GM21619 (cell line): Measurements from ENCODE around the gene PTH2R.
A peak's percentile ranks its signal among the peaks of the same experiment; 100 is the strongest.
"Not testable (repeated sequence)": the region's sequence is repeated elsewhere in the genome, so short reads cannot be mapped to it uniquely, and the experiment has no call there.

Experiments
- ATAC-seq: cut with Tn5 transposase; IDR thresholded peaks from one replicate; pipeline ENCODE4 v1.9.1; 2021; ENCODE audit not compliant: unreplicated experiment

The PTH2R gene

DNA sequence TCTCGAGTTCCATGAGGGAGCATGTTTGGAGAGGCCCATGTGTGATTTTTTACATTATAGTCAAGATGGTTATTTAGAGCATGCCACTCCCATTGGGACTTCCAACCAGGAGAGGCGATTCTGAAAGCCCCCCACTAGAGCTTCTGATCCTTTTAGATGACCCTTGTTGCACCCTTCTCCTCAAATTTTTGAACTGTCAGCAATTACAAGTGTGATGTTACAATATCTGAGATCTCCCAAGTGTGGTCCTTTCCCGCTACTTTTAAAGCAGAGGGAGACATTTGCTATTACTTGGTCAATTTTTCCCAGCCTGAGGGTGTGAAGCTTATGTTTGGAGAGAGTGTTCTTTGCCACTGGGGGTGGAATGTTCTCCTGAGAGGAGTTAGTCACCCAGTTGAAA lies 16.7 kb upstream of the PTH2R start:
- no peak for ATAC-seq

DNA sequence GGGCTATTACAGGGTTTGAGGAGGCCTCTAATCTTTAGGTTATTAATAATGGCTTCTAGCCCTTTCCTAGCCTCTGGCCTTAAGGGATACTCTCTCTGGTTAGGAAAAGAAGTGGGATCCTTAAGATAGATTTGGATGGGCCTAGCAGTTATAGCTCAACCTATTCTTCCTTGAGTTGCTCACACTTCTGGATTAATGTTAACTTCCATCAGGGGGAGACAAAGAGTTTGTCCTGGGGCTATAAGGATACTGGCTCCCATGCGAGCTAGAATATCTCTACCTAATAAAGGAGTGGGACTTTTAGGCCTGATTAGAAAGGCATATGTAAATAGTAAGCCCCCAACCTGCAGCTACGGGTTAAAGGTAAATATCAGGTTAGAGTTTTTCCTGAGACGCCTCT lies 14.3 kb upstream of the PTH2R start:
- no peak for ATAC-seq

DNA sequence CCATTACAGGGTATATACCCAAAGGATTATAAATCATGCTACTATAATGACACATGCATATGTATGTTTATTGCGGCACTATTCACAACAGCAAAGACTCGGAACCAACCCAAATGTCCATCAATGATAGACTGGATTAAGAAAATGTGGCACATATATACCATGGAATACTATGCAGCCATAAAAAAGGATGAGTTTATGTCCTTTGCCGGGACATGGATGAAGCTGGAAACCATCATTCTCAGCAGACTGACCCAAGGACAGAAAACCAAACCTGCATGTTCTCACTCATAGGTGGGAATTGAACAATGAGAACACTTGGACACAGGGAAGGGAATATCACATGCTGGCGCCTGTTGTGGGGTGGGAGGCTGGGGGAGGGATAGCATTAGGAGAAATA lies 9.8 kb upstream of the PTH2R start:
- ATAC-seq, result not testable (repeated sequence)

DNA sequence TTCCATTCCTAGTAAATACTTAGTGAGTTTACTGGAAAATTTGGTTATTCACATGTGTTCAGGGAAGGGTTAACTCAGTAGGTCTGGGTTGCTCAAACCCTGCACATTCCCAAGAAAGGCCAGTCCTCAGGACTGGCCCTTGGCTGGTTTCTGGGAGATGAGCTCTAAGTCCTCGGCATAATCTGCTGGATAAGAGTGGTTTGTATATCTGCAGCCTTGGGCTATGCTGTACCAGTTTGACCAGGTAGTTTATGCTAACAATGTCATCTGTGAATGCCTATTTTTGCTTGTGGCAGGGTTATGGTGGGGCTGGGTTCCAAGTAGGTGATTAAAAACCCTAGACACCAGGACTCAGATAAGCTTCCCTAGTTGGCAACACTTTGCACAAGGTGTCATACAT lies 7.4 kb upstream of the PTH2R start:
- no peak for ATAC-seq

DNA sequence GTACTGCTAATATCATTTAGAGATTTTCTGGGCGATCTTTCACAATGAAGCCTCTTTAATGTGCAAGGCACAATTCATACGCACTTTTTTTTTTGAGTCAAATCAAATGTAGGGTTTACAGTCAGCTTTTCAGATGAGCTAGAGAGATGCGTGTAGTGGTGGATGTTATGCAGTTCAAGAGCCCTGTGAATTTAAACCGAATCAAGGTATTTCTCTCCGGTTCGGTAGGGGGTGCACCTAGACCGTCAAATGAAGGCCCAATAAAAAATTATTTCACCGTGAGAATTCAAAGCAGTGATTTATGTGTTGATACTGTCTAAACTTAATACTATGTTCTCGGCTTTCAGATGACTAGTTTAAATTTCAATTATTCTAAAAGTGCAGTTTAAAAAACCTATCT lies 1.1 kb downstream of the PTH2R start:
- ATAC-seq, result no peak

DNA sequence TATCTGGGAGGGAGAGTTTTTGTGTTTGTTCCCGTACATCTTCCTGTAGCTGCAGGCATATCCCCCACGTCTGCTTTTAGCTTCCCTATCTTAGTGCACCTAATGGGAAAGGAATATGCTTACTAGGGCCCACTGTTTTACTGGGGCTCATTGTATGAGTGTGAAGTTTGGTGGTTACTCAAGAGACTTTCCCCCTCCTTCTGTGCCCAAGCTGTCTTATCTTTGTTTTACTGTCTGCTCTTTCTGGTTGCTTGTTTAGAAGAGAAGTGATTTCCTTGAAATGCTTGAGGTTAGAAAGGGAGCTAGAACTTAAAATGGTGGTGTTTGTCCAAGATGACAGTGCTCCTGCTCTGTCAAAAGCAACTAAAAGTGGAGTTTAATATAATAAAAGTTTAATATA lies 7.3 kb downstream of the PTH2R start:
- no peak for ATAC-seq

DNA sequence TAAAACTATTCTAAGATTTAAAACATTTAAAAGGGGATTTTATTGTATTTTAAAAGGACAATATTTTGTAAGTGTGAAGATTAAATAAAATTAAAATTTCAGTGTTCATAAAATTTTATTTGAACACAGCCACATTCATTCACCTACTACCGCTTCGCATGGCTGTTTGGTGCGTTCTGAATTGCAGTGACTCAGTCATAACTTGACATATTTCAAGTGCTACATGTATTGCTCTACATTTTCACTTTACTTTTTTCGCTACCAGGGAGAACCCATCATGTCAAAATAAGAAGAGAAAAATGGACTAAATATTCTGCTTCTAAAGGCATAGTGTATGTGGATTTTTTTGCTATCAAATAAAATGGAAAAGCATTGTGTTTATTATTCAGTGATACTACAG lies 8.7 kb downstream of the PTH2R start:
- no peak for ATAC-seq

DNA sequence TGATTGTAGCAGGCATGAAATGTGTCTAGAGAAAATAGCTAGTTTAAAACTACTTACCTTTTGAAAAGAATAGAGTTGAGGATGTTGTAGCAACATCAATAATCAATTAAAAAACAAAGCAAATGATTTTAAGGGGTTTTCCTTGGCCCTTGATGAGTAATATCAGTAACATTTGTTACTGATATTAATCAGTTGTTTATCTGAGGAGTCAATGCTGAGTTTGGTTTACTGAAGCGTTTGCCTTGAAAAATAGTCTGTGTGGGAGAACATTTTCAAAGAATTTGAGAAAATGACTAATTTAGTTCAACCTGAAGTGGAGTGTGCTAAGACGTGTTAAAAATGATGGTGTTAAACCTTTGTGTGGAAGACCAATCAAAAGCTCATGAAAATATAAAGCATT lies 9.3 kb downstream of the PTH2R start:
- peak; percentile 77 for ATAC-seq

DNA sequence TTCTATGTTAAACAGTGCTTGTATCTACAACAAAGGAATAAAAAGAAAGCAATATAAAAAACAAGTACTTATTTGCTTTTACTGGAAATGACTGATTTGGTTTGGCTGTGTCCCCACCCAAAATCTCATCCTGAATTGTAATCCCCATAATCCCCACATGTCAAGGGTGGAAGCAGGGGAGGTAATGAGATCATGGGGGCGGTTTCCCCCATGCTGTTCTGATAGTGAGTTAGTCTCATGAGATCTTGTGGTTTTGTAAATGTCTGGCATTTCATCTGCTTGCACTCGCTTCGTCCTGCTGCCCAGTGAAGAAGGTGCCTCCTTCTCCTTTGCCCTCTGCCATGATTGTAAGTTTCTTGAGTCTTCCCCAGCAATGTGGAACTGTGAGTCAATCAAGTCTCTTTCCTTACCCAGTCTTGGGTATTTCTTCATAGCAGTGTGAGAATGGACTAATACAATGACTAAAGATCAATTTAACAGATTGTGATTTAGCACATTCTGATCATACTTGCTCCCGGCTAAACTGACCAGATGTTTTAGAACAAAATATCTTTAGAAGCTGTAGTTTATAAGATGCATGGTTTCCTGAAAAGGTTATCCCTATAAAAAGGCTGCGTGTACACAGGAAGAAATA lies 19.9 kb downstream of the PTH2R start:
- ATAC-seq, result no peak

DNA sequence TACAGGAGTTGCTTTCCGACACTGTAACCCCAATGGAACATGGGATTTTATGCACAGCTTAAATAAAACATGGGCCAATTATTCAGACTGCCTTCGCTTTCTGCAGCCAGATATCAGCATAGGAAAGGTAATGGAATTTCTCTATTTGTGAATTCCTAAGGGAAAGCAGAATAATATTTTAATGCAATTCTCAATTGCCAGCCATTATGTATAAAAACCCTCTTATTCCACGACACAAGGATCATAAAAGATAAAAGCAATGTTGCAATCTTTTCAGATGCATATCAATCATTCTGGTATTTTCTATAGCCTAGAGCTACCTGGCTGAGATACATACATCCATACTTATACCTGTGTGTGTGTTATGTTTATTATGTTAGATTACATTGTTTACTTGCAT lies 31.2 kb downstream of the PTH2R start:
- no peak for ATAC-seq

DNA sequence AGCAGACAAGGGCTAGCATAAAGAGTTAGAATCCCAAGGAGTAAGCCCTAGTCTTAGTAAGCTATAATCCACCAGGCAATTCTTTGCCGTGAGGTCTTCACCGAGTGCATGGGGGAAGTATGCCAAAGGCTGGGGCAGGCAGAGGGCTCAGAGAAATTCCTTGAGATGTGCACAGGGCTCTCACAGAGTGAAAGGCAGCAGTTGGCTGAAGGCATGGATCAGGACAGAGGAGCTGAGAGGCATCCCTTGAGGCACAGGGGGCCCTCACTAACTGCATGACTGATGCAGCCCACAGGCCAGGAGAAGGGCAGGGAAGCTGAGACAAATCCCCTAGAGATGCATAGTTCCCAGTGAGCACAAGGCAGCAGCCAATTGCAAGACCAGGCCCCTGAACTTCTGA lies 34.1 kb downstream of the PTH2R start:
- no peak for ATAC-seq

DNA sequence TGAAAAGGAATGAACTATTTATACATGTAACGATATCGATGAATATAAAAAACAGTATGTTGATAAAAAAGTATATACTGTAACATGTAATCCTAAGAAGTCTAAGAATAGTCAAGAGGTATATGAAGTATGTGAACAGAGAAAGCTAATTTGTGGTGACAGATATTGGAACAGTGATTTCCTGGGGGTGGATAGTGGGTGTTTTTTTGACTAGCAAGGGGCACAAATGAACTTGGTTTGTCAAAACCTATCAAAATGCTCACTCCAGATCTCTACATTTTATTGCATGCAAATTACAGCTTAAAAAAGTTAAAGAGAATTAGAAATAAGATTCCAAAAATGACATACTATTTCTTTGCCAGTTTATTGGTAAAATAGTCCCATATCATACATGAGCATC lies 35.4 kb downstream of the PTH2R start:
- no peak for ATAC-seq

DNA sequence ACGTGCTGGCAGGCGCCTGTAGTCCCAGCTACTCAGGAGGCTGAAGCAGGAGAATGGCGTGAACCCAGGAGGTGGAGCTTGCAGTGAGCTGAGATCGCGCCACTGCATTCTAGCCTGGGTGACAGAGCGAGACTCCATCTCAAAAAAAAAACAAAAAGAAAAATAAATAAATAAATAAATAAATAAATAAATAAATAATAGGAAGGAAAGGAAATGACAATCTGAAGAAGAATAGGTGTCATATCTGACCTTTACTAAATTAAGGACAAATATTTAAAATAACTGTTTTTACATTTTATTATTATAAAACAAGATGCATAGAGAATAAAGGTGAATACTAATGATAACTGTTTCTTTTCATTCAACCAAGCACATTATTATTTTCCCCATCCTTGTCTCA lies 40.9 kb downstream of the PTH2R start:
- ATAC-seq, result not testable (repeated sequence)

DNA sequence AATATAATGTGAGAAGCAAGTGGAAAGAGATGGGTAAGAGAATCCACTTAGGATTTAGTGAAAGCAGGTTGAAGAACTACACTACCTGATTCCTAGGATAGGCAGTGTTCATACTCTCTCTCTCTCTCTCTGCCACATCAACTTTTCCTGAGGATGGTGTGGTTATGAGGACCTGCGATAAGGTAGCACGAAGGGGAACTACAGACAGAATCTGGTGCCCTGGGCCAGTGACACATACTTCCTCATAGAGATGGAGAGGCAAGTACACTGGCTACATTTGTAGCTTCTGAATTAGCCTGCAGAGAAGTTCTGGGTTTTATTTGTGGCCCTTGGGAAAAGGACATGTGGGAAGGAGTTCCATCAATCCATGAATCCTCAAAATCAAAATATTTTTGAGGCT lies 44.5 kb downstream of the PTH2R start:
- ATAC-seq, result no peak

DNA sequence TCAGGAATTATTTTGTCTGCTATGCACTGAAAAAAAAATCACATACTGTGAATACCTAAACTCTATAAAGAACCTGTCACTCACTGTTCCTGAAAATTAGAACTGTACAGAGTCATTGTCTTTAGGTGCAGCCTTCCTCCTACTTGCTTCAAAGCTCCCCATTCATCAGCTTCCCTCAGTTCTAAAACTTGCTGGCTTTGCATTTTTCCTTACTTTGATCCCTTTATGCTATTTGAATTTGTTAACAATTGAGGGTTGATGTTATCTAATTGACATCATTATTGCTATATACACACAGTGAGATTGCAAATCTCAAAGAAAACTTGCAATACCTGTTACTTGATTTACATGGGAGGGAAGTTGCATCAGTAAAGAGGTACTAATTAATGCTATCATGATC lies 48.3 kb downstream of the PTH2R start:
- no peak for ATAC-seq

DNA sequence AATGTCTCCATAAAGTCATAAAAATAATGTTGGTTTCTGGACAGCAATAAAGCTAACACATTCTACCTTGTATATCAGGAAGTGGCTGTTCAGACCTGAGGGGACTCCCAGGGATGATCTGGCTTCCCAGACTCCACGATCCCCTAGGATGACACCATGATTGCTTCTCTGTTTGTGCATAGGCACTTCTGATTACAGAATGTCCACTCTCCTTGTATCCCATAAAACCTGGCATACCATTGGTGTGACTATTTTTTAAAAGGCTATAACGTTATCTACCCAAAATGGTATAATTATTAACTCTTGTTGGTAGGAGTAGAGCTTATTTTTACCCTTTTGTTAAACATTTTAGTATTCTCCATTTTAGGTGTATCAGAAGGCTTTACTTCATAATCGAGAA lies 57.1 kb downstream of the PTH2R start:
- ATAC-seq, result no peak

DNA sequence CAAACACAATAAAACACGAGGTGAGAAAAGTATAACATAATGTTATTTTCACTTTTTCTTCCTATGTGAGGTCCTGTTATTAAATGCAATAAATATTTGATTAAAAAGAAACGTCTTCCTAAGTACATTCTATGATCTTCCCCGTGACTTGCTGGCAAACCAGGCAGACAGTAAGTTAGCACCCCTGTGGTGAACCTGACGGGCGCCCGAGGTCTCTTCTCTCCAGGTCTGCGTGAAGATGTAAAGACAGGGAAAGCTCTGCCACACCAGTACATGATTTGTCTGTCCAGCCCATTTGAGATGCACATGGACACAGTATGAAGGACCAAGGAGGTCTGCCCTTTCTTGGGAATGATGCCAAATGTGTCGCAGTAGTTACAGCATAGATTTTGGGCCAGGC lies 57.6 kb downstream of the PTH2R start:
- no peak for ATAC-seq

DNA sequence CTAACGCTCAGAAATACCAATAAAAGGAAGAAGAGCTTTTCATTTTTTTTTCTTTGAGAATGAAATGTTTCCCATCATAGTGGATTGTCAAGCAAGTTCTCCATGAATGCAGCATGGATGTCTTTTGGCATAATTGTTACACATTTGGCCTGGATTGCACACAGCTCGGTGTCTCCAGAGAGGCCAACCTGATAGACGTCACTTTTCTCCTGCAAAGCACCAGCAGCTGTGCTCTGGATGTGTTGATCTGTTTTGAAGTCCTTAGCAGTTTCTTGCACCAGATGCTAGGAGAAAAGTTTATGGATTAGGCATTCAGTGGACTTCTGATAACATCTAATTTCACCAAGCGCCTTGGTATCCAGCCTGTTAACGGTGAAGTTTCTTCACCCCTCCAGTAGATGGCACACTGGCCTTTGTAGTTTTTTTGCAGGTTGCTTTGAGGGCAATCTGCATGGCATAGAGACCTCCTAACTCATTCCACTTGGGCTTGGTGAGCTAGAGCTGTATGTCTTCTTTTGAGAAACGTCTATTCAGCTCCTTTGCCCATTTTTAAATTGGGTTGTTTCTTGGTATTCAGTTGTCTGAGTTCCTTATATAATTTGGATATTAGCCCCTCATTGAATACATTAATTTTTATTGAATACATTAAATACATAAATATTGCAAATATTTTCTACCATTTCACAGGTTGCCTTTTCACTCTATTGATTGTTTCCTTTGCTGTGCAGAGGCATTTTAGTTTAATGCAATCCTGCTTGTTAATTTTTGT lies 59.7 kb downstream of the PTH2R start:
- ATAC-seq, result peak; percentile 75

DNA sequence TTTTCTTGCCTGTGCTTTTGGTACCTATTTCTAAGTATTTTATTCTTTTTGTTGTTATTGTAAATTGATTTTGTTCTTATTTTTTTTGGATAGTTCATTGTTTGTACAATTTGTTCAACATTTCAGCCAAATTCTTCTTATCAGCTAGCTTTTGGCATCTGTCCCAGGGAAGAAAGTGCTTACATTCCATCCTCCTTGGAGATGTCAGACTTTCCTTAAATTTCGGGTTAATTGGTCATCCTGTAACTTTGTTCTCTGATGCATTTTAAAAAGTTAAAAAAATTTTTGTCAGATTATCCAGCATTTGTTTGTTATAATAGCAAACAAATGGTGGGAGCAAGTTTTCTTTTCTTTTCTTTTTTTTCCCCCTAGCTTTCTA lies 60.3 kb downstream of the PTH2R start:
- ATAC-seq, result no peak

DNA sequence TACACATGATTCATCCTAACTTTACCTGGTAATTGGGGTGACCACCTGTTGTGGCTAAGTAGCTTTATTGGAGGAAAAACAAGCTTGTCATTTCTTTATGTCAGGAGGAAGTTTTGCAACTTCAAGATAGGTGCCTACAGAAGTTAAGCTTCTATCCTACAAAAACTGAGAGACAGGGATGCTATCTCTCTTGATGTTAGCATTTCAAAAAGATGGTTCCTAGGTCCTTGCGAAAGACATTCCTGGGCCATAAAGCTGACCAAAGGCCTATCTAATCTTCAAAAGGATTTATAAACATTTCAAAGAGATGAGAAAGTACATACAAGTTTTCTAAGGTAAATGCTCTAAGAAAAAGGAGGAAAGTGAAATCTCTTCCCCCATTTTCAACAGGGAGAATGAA lies 61.0 kb downstream of the PTH2R start:
- ATAC-seq, result no peak

DNA sequence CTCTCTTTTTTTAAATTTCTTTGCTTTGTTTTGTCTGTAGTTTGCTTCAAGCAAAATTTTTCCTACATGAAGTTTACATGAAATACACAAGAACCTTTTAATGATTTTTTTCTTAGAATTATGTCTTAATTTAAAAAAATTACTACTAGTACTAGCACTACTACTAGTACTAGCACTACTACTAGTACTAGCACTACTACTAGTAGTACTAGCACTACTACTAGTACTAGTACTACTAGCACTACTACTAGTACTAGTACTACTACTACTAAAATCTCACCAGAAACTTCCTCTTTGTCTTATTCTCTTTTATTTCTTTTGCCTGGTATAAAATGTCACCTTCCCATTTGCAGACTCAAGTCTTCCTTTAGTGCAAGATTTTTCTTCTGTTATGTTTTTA lies 71.1 kb downstream of the PTH2R start:
- ATAC-seq, result no peak

DNA sequence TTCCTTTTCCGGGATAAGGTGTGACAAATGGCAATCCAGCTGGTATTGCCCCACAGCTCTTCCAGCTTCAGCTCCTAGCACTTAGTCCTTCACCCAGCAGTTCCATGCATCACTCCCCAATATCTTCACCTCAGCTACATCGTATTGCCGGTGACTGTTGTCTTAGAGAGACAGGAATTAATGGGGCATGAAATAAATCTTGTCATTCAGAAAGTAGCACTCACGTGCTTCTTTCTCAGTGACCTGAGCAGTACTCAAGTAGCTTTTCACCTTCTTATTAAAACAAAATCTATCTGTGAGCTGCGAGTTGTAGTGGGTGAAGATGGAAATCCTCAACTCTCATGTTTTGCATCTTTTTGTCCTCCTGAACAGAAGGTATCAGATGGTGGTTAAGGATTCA lies 72.8 kb downstream of the PTH2R start:
- ATAC-seq, result no peak

DNA sequence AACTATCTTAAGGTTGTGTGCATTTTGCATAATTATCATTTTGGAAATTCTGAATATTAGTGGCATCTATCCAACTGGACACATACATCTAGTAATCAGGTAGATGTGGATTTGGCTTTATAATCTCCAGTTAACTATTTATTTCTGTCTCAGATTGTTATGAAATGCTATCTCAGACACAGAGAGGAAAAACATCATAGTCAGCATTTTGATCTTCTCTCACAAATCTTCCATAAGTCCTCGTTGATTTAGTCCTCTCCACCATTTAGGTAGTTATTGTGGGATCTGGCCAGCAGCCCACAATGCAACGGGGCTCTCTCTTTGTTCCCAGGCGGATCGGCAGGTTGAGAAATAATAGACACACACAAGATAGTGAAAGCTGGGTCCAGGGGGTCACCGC lies 75.4 kb downstream of the PTH2R start:
- ATAC-seq, result not testable (repeated sequence)
